Stimulated activated CD8-positive, alpha-beta memory T cell treated with anti-CD3 and anti-CD28 coated beads, Interleukin-7, amount 100 ng/mL, for 48 hours (primary cell): ENCODE data around the gene C11orf54.
A peak's percentile ranks its signal among the peaks of the same experiment; 100 is the strongest.
"Not testable (repeated sequence)": the region's sequence is repeated elsewhere in the genome, so short reads cannot be mapped to it uniquely, and the experiment has no call there.

Experiments used
- DNase-seq, 2 donors: peaks; one replicate each; pipeline ENCODE4 v3.0.0-alpha.2; 2020; ENCODE audit warnings: low read depth in 1 of 2; ENCODE audit errors: extremely low read depth in 1 of 2

The C11orf54 gene

GRCh38 chr11:93765551-93765950 lies 24.1 kb downstream of the C11orf54 start:
- DNase-seq, result no peak

GRCh38 chr11:93766504-93766903 lies 25.0 kb downstream of the C11orf54 start:
- DNase-seq, result no peak

- no peak for DNase-seq
These were observed 25.5 kb downstream of the C11orf54 start for GRCh38 chr11:93767018-93767417.

GRCh38 chr11:93770160-93770559 lies 28.7 kb downstream of the C11orf54 start:
- no peak for DNase-seq

GRCh38 chr11:93772123-93772522 lies 30.7 kb downstream of the C11orf54 start:
- DNase-seq, result no peak

- no peak for DNase-seq
These were observed 31.6 kb downstream of the C11orf54 start for GRCh38 chr11:93773045-93773477.

GRCh38 chr11:93773601-93774200 lies 32.2 kb downstream of the C11orf54 start:
- no peak for DNase-seq

- not testable (repeated sequence) for DNase-seq
These were observed 33.1 kb downstream of the C11orf54 start for GRCh38 chr11:93774560-93774959.

- DNase-seq, result peak in 1 of 2 donors; percentile 5
These were observed 33.8 kb downstream of the C11orf54 start for GRCh38 chr11:93775289-93775688.

- no peak for DNase-seq
These were observed 41.9 kb downstream of the C11orf54 start for GRCh38 chr11:93783362-93783761.

- no peak for DNase-seq
These were observed 42.3 kb downstream of the C11orf54 start for GRCh38 chr11:93783765-93784144.

GRCh38 chr11:93784145-93784934 lies 42.9 kb downstream of the C11orf54 start, which contains the start of gene MED17:
MED17 (plus strand) TSS chr11:93784282; CDS start chr11:93784514, 232 bp downstream.
- peak; percentile 73 to 87 for DNase-seq

GRCh38 chr11:93784935-93785360 lies 43.5 kb downstream of the C11orf54 start:
- peak in 1 of 2 donors; percentile 6 for DNase-seq

GRCh38 chr11:93791493-93791892 lies 50.0 kb downstream of the C11orf54 start:
- no peak for DNase-seq

- DNase-seq, result no peak
These were observed 55.2 kb downstream of the C11orf54 start for GRCh38 chr11:93796441-93797231.

- DNase-seq, result no peak
These were observed 59.9 kb downstream of the C11orf54 start for GRCh38 chr11:93801366-93801765.

GRCh38 chr11:93804879-93805278 lies 63.4 kb downstream of the C11orf54 start:
- no peak for DNase-seq

- DNase-seq, result no peak
These were observed 66.5 kb downstream of the C11orf54 start for GRCh38 chr11:93807980-93808379.

GRCh38 chr11:93813974-93814373 lies 72.5 kb downstream of the C11orf54 start:
- no peak for DNase-seq
